ENCODE results near the gene ARHGEF25. TPM values are rescaled to one million over a fixed set of nuclear protein-coding genes. Genes with fewer than 3 reads are reported as not detected.

The ARHGEF25 gene
- polyA plus RNA-seq, 1 experiment, result 26.0 TPM

DNA sequence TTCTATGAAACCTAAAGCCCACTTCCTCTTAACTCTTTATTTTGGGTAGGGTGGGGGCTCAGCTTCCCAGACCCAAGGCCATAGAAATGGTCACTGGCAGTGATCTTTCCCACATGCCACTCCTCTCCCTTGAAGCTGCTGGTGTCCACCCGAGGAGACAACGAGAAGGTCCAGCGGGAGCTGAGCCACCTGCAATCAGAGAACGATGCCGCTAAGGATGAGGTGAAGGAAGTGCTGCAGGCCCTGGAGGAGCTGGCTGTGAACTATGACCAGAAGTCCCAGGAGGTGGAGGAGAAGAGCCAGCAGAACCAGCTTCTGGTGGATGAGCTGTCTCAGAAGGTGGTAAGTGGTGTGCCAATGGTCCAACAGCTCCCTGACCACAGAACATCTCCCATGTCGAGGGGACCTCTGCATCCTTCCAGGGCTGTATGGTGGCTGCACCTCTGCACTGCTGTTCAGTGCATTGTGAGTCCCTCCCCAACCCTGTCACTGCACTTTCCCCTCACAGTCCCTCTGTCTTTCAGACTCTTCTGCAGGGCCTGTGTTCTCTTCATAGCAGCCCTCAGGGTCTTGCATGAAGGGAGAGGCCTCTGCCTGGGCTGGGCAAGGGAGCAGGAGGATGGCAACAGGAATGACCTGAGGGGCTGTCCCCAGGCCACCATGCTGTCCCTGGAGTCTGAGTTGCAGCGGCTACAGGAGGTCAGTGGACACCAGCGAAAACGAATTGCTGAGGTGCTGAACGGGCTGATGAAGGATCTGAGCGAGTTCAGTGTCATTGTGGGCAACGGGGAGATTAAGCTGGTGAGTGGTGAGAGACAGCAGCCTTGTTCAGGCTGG, 39.1 kb upstream of the ARHGEF25 start:
- POLR2A ChIA-PET, result no interaction called here

DNA sequence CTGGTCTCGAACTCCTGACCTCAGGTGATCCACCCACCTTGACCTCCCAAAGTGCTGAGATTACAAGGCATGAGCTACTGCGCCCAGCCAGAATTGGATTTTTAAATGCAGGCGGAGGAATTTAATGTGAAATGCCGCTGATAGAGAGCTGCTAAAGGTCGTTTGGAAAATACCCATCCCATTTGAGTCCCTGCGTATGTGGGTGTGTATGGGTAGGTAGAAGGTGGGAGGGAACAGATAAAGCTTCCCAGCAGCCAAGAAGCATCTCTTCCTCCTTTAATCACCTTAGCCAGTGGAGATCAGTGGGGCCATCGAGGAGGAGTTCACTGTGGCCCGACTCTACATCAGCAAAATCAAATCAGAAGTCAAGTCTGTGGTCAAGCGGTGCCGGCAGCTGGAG, 36.4 kb upstream of the ARHGEF25 start:
- no peaks in the 10 kb centered on the region; the same call in 1 of the 2 replicates for H3K27me3 ChIP-seq (ENCODE audit: control insufficient read depth, insufficient read depth, low read length)
- POLR2A ChIA-PET, result no interaction called here
- no peak for DNase-seq (ENCODE audit: low read depth)
- TF ChIP-seq, protein P1, sequence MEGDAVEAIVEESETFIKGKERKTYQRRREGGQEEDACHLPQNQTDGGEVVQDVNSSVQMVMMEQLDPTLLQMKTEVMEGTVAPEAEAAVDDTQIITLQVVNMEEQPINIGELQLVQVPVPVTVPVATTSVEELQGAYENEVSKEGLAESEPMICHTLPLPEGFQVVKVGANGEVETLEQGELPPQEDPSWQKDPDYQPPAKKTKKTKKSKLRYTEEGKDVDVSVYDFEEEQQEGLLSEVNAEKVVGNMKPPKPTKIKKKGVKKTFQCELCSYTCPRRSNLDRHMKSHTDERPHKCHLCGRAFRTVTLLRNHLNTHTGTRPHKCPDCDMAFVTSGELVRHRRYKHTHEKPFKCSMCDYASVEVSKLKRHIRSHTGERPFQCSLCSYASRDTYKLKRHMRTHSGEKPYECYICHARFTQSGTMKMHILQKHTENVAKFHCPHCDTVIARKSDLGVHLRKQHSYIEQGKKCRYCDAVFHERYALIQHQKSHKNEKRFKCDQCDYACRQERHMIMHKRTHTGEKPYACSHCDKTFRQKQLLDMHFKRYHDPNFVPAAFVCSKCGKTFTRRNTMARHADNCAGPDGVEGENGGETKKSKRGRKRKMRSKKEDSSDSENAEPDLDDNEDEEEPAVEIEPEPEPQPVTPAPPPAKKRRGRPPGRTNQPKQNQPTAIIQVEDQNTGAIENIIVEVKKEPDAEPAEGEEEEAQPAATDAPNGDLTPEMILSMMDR (IDR thresholded peaks at IDR 0.05; ENCODE audit: insufficient read depth, low read depth, low read length), result no peak
- CTCF ChIA-PET, result interaction anchor here (1.0 to 6.9 kb wide), 5 partner anchors 10 to 119 kb away, joined by 3 to 56 read pairs (median 4); partner anchors contain the start of gene OS9
- H3K4me3 ChIP-seq (ENCODE audit: low read depth, low read length), result no peak overlapping the region
- H3K36me3 ChIP-seq (ENCODE audit: control insufficient read depth, insufficient read depth, low read length), result peaks cover 1% of the 10 kb centered on the region

More for the DNA sequence above, 39.1 kb upstream of the ARHGEF25 start:
- TF ChIP-seq, protein P1 (IDR thresholded peaks at IDR 0.05; ENCODE audit: insufficient read depth, low read depth, low read length), result no peak
- no peak for DNase-seq (ENCODE audit: low read depth)
- Histone ChIP-seq H3K4me3 (ENCODE audit: low read depth, low read length) (no peak overlapping the region), H3K27me3 (ENCODE audit: control insufficient read depth, insufficient read depth, low read length) (no peaks in the 10 kb centered on the region; the same call in 1 of the 2 replicates), H3K36me3 (ENCODE audit: control insufficient read depth, insufficient read depth, low read length) (peaks cover 1% of the 10 kb centered on the region)
- CTCF ChIA-PET, result interaction anchor here (1.4 to 6.9 kb wide), 2 partner anchors 13 to 50 kb away, joined by 4 to 56 read pairs; no protein-coding TSS in a partner anchor

DNA sequence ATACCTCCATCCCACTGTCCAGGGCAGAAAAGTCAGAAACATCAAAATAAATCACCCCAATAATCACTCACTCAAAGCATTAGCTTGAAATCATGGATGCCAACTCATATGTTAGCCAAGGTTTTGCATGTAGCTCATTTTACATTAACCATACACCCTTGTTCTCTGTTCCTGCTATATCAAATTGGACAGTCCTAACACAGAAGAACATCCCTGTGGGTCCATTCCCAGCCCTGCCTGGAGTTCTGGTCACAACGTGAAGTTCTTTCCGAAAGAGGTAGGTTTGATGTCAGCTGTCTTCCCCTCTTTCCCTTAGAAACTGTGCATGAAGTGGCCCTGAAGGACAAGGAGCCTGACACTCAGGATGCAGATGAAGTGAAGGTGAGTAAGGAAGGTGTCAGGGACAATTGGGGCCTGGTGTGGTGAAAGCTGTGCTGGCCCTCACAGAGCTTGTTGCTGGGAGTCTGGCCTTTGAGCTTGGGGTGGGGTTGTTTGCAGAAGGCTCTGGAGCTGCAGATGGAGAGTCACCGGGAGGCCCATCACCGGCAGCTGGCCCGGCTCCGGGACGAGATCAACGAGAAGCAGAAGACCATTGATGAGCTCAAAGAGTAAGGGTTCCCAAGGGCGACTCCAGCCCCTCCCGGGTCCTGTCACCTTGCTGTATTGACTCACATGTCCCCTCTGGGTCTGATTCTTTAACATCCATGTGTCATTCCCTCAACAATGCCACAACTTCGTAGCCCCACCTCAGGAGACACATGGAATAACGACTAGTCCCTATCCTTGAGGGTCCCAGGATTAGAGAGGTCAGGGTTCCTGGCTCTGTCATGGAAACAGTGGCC, 35.2 kb upstream of the ARHGEF25 start:
- Histone ChIP-seq H3K36me3 (ENCODE audit: control insufficient read depth, insufficient read depth, low read length) (peaks cover 1% of the 10 kb centered on the region), H3K4me3 (ENCODE audit: low read depth, low read length) (no peak overlapping the region), H3K27me3 (ENCODE audit: control insufficient read depth, insufficient read depth, low read length) (no peaks in the 10 kb centered on the region; the same call in 1 of the 2 replicates)
- ChIA-PET CTCF (interaction anchor here (0.6 to 6.9 kb wide), 7 partner anchors 9 to 118 kb away, joined by 3 to 56 read pairs (median 4); partner anchors contain the start of genes ARHGEF25, B4GALNT1 and OS9), POLR2A (no interaction called here)
- DNase-seq (ENCODE audit: low read depth), result no peak
- TF ChIP-seq, protein P1 (IDR thresholded peaks at IDR 0.05; ENCODE audit: insufficient read depth, low read depth, low read length), result no peak

DNA sequence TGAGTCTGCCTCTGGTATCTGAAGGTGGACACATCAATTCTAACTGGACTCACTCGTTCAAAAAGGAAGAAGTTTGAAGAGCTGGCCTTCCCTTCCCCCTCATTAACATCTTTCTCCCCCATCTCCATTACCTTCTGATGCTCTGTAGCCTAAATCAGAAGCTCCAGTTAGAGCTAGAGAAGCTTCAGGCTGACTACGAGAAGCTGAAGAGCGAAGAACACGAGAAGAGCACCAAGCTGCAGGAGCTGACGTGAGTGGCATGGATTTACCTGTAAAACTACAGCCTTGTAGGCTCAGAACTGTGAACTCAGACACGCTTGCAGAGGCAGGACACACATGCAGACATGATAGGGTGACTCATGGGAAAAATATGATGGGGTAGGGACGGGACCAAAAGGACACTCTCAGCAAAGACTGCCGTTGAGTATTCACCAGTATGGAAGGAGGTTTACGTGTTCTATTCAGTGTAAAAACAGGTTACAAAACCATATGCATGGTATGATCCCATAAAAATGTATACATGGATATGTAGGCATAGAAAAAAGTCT, 34.5 kb upstream of the ARHGEF25 start:
- no peak for DNase-seq (ENCODE audit: low read depth)
- no peaks in the 10 kb centered on the region; the same call in 1 of the 2 replicates for H3K27me3 ChIP-seq (ENCODE audit: control insufficient read depth, insufficient read depth, low read length)
- H3K4me3 ChIP-seq (ENCODE audit: low read depth, low read length), result no peak overlapping the region
- H3K36me3 ChIP-seq (ENCODE audit: control insufficient read depth, insufficient read depth, low read length), result peaks cover 1% of the 10 kb centered on the region
- POLR2A ChIA-PET, result no interaction called here
- CTCF ChIA-PET, result interaction anchor here (0.6 to 6.9 kb wide), 5 partner anchors 8 to 56 kb away, joined by 3 to 56 read pairs (median 6); partner anchors contain the start of genes ARHGEF25 and B4GALNT1
- TF ChIP-seq, protein P1 (IDR thresholded peaks at IDR 0.05; ENCODE audit: insufficient read depth, low read depth, low read length), result no peak
